NCI-H345 treated with DMSO at 0.1 percent for 48 hours (cell line): Measurements from ENCODE around the gene SYT13.
"Not testable (repeated sequence)": the region's sequence is repeated elsewhere in the genome, so short reads cannot be mapped to it uniquely, and the experiment has no call there.

Source experiments
- DNase-seq: peaks from one replicate; lab custom pipeline; 2025; ENCODE audit not compliant: unreplicated experiment; lab: John Stamatoyannopoulos, UW

The SYT13 gene

DNA sequence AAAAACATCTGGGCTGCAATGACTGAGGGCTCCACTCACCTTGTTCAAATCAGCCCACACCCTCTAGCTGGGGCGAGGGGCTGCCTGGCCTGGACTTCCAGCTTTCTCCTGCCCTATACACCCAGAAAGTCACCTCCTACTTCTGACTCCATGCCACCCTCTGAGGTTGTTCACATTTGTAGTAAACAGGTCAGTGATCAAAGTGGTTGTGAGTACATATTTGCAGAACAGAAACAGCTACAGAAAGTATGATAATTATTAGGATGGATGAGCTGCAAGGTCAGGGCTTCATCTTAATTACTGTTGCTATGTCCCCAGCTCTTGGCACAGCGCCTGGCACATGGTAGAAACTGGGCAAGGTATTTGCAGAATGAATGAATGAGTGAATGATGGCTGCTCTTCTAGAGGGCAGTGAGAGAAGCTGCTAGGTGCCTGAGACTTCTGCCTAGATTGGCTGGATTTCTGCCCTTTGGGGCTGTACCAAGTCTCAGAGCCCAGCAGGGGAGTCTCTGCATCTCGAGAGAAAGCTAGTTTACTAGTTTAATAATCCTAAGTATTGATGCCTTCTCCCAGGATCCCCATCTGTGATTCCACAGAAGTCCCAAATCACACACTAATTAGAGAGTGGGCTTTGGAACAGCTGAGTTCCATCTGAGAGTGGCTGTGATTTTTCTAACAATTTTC lies 36.0 kb downstream of the SYT13 start:
- no peak for DNase-seq

- not testable (repeated sequence) for DNase-seq
Observed at GRCh38 chr11:45249372-45249771, 36.8 kb downstream of the SYT13 start.

DNA sequence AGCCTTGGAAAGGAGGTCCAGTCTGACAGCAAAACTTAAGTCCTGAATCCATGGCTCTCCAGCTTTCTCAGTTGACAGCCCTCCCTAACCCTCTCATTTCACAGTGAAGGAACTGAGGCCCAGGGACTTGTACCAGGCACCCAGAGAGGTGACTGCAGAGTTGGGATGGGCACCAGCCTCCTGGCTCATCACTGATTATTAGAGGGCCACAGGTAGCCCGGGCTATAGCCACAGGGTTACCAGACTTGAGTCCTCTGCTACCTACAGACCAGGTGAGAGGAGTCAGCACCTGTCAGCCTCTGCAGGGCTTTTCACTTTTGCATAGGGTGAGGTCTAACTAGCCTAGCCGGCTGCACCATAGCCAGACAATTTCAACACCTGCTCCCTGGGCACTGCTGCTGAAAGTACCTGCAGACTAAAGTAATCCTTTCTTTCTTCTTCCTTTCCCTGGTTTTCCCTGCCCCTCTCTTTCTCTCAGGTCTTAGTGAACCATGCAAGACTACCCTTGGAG lies 37.6 kb downstream of the SYT13 start:
- no peak for DNase-seq

GRCh38 chr11:45247433-45247832 lies 38.7 kb downstream of the SYT13 start:
- no peak for DNase-seq

DNA sequence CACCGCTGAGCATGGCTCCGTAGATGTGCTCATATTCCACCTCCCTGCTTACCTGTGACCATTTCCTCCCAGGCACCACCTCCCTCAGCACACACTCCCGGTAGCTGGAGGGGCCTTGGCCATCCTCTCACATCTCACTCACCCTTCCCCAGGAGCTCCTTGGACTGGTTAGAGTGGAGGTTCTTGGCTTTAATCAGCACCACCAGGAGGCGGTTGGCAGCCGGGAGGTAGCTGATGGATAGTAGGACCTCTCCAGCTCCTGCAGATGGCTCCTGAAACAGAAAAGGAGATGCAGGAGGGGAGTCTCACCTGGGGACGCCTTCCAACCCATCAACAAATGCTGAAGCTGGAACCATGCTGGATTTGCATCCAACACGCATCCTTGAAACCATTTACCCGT lies 39.9 kb downstream of the SYT13 start:
- DNase-seq = no peak

DNA sequence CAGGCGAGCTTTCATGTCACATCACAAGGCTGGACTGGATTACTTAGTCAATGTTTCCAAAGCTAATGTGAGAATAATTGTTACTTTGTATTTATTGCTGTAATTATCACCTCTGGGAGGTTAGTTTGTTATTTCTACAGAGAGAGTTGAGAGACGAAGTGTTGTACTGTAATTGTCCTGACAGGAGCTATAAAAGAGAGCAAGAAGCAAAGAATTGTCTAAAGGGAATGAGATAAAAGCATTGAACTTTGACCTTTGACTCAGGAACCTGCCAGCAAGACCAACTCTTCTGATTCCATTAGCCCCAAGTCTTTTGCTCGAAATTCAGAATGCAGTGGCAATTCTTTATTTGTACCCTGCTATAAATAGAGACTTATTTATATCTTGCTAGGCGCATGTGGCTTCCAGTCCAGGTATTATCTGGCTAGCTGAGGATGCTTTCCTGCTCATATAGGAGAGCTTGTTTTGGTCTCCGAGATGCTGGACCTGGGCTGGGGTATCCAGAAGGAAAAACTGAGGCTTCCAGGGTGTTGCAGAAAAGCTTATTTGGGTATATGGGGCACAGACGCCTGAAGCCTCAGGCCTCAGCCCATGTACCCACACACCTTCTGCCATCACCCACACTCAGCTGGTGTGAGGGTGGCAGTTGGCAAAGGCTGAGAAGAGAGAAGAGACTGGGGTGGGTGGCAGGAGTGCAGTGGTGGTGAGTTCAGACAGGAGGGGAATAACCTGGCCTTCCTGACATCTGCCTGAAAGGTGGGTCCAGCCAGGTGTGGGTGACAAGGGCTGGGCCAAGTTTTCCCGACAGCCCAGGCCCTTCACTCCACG lies 40.7 kb downstream of the SYT13 start:
- no peak for DNase-seq

GRCh38 chr11:45243967-45244366 lies 42.2 kb downstream of the SYT13 start:
- DNase-seq = no peak

DNA sequence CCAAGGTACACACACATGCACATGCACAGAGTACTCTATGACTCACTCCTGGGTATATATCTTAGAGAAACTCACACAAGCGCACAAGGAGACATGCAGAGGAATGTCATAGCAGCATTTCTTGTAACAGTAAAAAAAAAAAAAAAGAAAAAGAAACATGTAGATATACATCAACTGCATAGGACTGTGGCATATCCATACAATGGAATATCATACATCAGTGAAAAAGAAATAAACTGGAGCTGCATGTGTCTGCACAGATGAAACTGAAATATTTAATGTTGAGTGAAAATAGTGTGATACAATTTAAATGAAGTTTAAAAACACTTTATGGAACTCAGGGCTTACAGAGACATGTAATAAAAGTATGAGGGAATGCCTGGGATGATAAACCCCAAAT lies 46.4 kb downstream of the SYT13 start:
- no peak for DNase-seq

- no peak for DNase-seq
Observed at GRCh38 chr11:45238724-45239123, 47.4 kb downstream of the SYT13 start.

GRCh38 chr11:45237711-45238315 lies 48.3 kb downstream of the SYT13 start:
- no peak for DNase-seq

DNA sequence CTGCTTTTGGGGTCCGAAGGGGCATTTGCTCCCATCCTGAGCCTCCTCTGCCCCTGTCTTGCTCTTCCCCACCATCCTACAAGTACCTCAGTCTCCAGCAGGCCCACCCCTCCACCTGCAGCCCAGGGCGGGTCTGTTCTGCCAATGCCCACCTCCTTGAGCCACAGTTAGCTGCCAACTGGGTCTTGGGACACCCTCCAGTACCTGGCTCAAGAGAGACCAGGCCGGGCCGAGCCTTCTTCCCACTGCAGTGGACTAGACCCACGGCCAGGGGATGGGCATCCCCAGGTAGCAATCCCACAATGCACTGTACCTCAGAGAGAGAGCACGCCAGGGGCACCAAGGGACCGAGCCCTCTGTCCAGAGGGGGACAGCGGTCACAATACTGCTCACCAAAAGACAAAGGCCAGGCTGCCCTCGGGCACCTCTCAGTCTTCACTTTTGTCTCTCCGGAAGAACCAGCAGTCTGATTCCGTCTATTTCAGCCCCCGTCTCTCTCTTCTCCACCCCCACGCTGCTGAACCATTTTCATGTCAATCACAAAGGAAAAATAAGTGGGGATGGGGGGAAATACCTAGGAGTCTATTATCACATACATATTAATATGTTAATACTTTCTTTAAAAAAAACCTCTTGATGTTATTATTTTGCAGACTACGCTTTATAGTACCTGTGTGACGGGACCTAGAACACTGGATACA lies 51.7 kb downstream of the SYT13 start:
- DNase-seq = no peak

DNA sequence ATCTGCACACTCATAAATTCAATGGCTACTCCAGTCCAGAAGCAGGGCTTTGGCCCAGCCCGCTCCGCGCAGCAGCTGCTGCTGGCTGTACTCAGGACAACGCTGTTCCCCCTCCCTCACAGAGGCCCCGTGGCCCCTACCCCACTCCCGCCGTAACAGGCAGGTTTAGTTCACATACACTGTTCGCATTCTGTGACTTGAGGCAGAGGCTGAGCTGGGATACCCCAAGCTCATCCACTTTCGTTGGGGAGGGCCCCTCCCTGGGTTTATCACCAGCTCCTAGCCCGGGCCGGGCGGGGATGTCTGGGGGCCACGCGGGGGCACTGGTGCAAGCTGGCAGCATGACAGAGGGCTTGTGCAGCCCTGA lies 52.4 kb downstream of the SYT13 start:
- no peak for DNase-seq

- peak; percentile 21 for DNase-seq
Observed at GRCh38 chr11:45233121-45233803, 52.9 kb downstream of the SYT13 start.

- DNase-seq = no peak
Observed at GRCh38 chr11:45232341-45233080, 53.6 kb downstream of the SYT13 start.

GRCh38 chr11:45229401-45230020 lies 56.6 kb downstream of the SYT13 start:
- DNase-seq = no peak

GRCh38 chr11:45227836-45228235 lies 58.3 kb downstream of the SYT13 start:
- no peak for DNase-seq

DNA sequence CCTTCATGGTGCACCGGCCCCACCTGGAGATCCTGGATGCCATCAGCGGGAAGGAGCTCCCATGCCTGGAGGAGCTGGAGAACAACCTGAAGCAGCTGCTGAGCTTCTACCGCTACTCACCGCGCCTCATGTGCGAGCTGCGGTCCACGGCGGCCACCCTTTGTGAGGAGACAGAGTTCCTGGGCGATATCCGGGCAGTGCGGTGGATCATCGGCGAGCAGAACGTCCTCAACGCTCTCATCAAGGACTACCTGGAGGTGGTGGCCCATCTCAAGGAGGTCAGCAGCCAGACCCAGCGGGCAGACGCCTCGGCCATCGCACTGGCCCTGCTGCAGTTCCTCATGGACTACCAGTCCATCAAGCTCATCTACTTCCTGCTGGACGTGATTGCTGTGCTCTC lies 59.2 kb downstream of the SYT13 start:
- no peak for DNase-seq

GRCh38 chr11:45225961-45226871 lies 59.9 kb downstream of the SYT13 start:
- DNase-seq = no peak

GRCh38 chr11:45225277-45225676 lies 60.9 kb downstream of the SYT13 start:
- DNase-seq = peak; percentile 1
